Endodermal cell (in vitro differentiated cells): ENCODE data around the gene PAK2. TPM values are rescaled to one million over a fixed set of nuclear protein-coding genes. Genes with fewer than 3 reads are reported as not detected.

ENCODE experiments used
- DNase-seq: peaks from one replicate; pipeline ENCODE4 v3.0.0-alpha.2; 2017
- H3K27ac ChIP-seq: 2 replicates; pipeline ENCODE4 v1.5.1; 2013; ENCODE audit warnings: mild to moderate bottlenecking, low read depth, low read length, moderate library complexity
- H3K27me3 ChIP-seq: 2 replicates; pipeline ENCODE4 v1.6.1; 2013; ENCODE audit warnings: mild to moderate bottlenecking, low read length, moderate library complexity; ENCODE audit not compliant: insufficient read depth, control insufficient read depth, poor library complexity, severe bottlenecking
- H3K36me3 ChIP-seq: 2 replicates; pipeline ENCODE4 v1.7.0; 2013; ENCODE audit warnings: mild to moderate bottlenecking, low read length, moderate library complexity; ENCODE audit not compliant: control insufficient read depth, insufficient read depth
- H3K4me1 ChIP-seq: one replicate; pipeline ENCODE4 v1.7.0; 2013; ENCODE audit warnings: low read length; ENCODE audit not compliant: control insufficient read depth, insufficient read depth
- H3K4me3 ChIP-seq: 2 replicates; pipeline ENCODE4 v1.5.1; 2013; ENCODE audit warnings: mild to moderate bottlenecking, low read length, moderate library complexity
- H3K9ac ChIP-seq: 2 replicates; pipeline ENCODE4 v1.6.1; 2013; ENCODE audit warnings: mild to moderate bottlenecking, low read length, moderate library complexity; ENCODE audit not compliant: poor library complexity, severe bottlenecking; ENCODE audit errors: extremely low read depth
- H3K9me3 ChIP-seq: 2 replicates; pipeline ENCODE4 v1.6.1; 2013; ENCODE audit warnings: mild to moderate bottlenecking, low read length, moderate library complexity; ENCODE audit not compliant: control insufficient read depth
- H3K27ac Mint-ChIP-seq: 2 replicates; pipeline ENCODE4 v1.8.0; 2020; ENCODE audit warnings: mixed read lengths
- H3K27me3 Mint-ChIP-seq: 2 replicates; pipeline ENCODE4 v1.8.0; 2021; ENCODE audit warnings: mild to moderate bottlenecking, mixed read lengths; ENCODE audit not compliant: insufficient read depth
- H3K36me3 Mint-ChIP-seq: 2 replicates; pipeline ENCODE4 v1.8.0; 2020; ENCODE audit warnings: low read depth, mixed read lengths
- H3K4me1 Mint-ChIP-seq: 2 replicates; pipeline ENCODE4 v1.8.0; 2020; ENCODE audit warnings: mixed read lengths
- H3K4me3 Mint-ChIP-seq: 2 replicates; pipeline ENCODE4 v1.8.0; 2020; ENCODE audit warnings: mild to moderate bottlenecking, moderate library complexity, mixed read lengths
- H3K9me3 Mint-ChIP-seq: 2 replicates; pipeline ENCODE4 v1.8.0; 2020; ENCODE audit warnings: mild to moderate bottlenecking, mixed read lengths
- WGBS, 2 experiments: methylation state at CpG; one replicate each; pipeline versions ENCODE4 v1.1.5 to v1.1.7; 2013; ENCODE audit warnings: missing lambda C conversion rate in 2 of 2, mixed read lengths in 1 of 2; ENCODE audit not compliant: insufficient coverage in 1 of 2, insufficient read length in 1 of 2; 5-methylcytosine and 5-hydroxymethylcytosine counted together
- total RNA-seq, 2 donors: library from RNA; stranded (reverse); fragmentation: NEBNext Ultra II Directional in 1 of 2; extraction: Animal tissue kit (Norgen Biotek cat#: 25700) in 1 of 2; gene quantifications; 2 replicates in 1 of 2; 3 replicates in 1 of 2; pipeline ENCODE4 v1.2.1, GENCODE V29; 2021
- TF ChIP-seq, protein P1 (sequence below): fragments of 200-600 bp; sonication (generic); conservative IDR thresholded peaks from 2 replicates; pipeline ENCODE4 v1.5.0; 2021; ENCODE audit warnings: antibody characterized with exemption, mild to moderate bottlenecking

PAK2 gene
- total RNA-seq, 2 donors from 2014 or later: 58.7 to 76.6 TPM

DNA sequence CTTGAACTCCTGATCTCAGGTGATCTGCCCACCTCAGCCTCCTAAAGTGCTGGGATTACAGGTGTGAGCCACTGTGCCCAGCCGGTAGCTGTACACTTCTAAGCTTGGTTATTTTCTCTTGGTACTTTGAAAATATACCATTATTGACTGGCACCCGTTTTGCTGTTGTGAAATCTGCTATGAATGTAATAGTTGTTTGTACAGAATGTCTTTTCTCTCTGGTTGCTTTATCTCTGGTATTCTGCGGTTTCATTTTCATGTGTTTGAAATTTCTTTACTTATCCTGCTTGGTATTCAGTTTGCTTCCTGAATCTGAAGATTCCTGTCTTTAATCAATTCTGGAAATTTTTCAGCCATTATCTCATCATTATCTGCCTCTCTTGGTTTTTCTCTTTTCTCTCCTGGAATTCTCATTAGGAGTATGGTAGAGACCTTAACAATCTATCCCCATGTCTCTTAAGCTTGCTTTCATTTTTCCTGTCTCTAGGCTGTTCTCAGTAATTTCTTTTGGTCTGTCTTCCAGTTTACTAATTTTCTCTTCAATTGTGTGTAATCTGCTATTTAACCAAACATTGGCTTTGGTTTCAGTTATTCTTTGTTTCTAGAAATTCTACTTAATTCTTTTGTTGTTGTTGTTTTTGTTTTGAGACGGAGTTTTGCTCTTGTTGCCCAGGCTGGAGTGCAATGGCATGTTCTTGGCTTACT is 2.8 kb upstream of the PAK2 start:
- H3K36me3 ChIP-seq: peaks cover 14% of the 10 kb centered on the region
- peaks cover 4% of the 10 kb centered on the region for H3K4me1 Mint-ChIP-seq
- TF ChIP-seq, protein P1, sequence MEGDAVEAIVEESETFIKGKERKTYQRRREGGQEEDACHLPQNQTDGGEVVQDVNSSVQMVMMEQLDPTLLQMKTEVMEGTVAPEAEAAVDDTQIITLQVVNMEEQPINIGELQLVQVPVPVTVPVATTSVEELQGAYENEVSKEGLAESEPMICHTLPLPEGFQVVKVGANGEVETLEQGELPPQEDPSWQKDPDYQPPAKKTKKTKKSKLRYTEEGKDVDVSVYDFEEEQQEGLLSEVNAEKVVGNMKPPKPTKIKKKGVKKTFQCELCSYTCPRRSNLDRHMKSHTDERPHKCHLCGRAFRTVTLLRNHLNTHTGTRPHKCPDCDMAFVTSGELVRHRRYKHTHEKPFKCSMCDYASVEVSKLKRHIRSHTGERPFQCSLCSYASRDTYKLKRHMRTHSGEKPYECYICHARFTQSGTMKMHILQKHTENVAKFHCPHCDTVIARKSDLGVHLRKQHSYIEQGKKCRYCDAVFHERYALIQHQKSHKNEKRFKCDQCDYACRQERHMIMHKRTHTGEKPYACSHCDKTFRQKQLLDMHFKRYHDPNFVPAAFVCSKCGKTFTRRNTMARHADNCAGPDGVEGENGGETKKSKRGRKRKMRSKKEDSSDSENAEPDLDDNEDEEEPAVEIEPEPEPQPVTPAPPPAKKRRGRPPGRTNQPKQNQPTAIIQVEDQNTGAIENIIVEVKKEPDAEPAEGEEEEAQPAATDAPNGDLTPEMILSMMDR: no peak
- H3K9ac ChIP-seq: no peak overlapping the region
- no peaks in the 10 kb centered on the region for H3K27me3 ChIP-seq
- no peak overlapping the region for H3K4me3 ChIP-seq
- whole genome bisulfite sequencing, 2 experiments: 97 to 100% methylated on average over 3 to 4 of the region's 4 CpGs
- H3K27ac ChIP-seq: no peak overlapping the region
- H3K9me3 ChIP-seq: peaks cover 6% of the 10 kb centered on the region
- H3K27ac Mint-ChIP-seq: no peak overlapping the region
- H3K36me3 Mint-ChIP-seq: peaks cover 26% of the 10 kb centered on the region
- no peak for DNase-seq
- no peaks in the 10 kb centered on the region for H3K27me3 Mint-ChIP-seq
- H3K4me3 Mint-ChIP-seq: no peak overlapping the region
- peaks cover 11% of the 10 kb centered on the region for H3K9me3 Mint-ChIP-seq
- no peaks in the 10 kb centered on the region for H3K4me1 ChIP-seq

DNA sequence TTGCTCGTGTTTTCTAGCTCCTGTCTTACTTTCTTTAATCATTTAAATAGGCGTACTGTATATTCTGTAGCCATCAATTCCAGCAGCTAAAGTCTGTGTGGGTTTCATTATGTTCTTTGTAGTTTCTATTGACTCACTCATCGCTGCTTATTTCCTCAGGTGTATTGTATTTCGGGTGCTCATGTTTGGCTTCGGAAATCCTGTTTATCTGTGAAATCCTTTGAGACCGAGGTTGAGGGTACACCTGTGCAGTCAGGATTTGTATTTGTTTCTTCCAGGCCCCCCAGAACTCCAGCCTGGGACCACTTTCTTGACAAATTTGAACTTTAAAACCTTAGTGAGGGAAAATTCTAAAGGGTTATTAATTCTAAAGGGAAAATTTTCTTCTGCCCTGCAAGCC is 2.0 kb upstream of the PAK2 start:
- Histone ChIP-seq H3K4me3 (no peak overlapping the region), H3K27me3 (no peaks in the 10 kb centered on the region), H3K9ac (no peak overlapping the region), H3K4me1 (no peaks in the 10 kb centered on the region), H3K9me3 (peaks cover 6% of the 10 kb centered on the region), H3K36me3 (peaks cover 14% of the 10 kb centered on the region), H3K27ac (no peak overlapping the region)
- Mint-ChIP-seq H3K4me1 (peaks cover 4% of the 10 kb centered on the region), H3K36me3 (peaks cover 27% of the 10 kb centered on the region), H3K9me3 (peaks cover 11% of the 10 kb centered on the region), H3K27me3 (no peaks in the 10 kb centered on the region), H3K4me3 (no peak overlapping the region), H3K27ac (no peak overlapping the region)
- 91% methylated on average over 6 of the region's 6 CpGs for whole genome bisulfite sequencing, 2 experiments
- DNase-seq: no peak
- TF ChIP-seq, protein P1: no peak

DNA sequence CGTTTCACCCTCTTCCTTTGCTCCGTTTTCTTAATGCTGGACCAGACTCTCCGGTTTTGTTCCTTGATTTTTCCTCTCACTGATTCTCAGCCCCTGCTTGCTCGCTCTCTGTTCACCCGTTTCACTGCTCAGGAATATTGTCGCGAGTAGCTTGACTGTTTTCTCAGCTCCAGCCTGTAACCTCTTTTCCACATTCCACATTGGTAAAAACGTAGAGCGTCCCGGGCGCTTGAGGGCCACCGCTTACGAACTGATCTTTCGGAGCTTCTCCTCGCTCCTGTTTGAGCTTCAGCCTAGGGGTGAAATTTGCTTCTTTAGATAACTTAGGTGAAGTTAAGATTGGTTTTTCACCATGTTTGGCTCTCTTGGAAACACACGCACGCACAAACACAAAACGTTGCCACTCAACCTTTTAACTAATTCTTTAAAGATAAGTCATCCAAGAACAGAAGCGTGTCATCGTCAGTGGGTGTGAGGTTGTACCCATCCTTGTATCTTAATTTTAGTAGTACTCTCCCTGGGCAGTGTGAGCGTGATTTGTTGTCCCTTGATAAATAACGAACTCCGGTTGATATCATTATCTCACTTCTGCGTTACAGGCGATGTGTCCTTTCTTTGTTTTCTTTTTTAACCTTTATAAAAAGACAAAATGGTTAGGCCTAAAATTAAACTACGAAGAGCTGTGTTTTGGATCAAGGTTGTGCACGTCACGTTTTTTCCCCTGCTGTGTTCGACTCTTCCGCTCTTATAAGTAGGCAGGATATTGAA is 1.0 kb downstream of the PAK2 start:
- Mint-ChIP-seq H3K4me1 (peaks cover 4% of the 10 kb centered on the region), H3K27me3 (no peaks in the 10 kb centered on the region), H3K9me3 (peaks cover 9% of the 10 kb centered on the region), H3K4me3 (peak overlapping the region; percentile 92), H3K27ac (peak overlapping the region; percentile 99), H3K36me3 (peaks cover 22% of the 10 kb centered on the region)
- Histone ChIP-seq H3K27me3 (no peaks in the 10 kb centered on the region), H3K9ac (peak overlapping the region; percentile 94), H3K36me3 (peaks cover 8% of the 10 kb centered on the region), H3K27ac (peak overlapping the region; percentile 95), H3K4me1 (no peaks in the 10 kb centered on the region), H3K4me3 (peak overlapping the region; percentile 98), H3K9me3 (peaks cover 6% of the 10 kb centered on the region)
- 0 to 1% methylated on average over 12 to 30 of the region's 30 CpGs for WGBS, 2 experiments
- DNase-seq: no peak
- TF ChIP-seq, protein P1: no peak
